ELF-1 (cell line): ENCODE data around the gene NFE2L2.
"Not testable (repeated sequence)": the region's sequence is repeated elsewhere in the genome, so short reads cannot be mapped to it uniquely, and the experiment has no call there.

Experiments
- DNase-seq: peaks from one replicate; pipeline ENCODE4 v3.0.0-alpha.2; 2016; ENCODE audit warnings: low read depth, low spot score

NFE2L2 gene

DNA sequence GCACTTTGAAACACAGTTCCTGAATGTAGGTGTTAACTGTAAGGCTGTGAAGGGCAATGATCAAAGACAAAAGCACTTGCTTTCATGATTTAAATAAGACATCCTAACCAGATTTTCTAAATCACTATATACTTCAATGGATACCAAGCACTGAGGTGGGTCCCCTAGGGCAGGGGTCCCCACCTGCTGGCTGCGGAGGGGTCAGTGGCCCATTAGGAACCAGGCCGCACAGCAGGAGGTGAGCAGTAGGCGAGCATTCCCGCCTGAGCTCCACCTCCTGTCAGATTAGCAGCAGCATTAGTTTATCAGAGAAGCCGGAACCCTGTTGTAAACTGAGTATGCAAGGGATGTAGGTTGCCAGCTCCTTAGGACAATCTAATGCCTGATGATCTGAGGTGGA is 7.1 kb downstream of the NFE2L2 start:
- DNase-seq: no peak

GRCh38 chr2:177256695-177257094 is 7.8 kb downstream of the NFE2L2 start:
- DNase-seq: no peak

- no peak for DNase-seq
These were observed 8.5 kb downstream of the NFE2L2 start for GRCh38 chr2:177256026-177256425.

- DNase-seq: no peak
These were observed 9.3 kb downstream of the NFE2L2 start for GRCh38 chr2:177255227-177255601.

DNA sequence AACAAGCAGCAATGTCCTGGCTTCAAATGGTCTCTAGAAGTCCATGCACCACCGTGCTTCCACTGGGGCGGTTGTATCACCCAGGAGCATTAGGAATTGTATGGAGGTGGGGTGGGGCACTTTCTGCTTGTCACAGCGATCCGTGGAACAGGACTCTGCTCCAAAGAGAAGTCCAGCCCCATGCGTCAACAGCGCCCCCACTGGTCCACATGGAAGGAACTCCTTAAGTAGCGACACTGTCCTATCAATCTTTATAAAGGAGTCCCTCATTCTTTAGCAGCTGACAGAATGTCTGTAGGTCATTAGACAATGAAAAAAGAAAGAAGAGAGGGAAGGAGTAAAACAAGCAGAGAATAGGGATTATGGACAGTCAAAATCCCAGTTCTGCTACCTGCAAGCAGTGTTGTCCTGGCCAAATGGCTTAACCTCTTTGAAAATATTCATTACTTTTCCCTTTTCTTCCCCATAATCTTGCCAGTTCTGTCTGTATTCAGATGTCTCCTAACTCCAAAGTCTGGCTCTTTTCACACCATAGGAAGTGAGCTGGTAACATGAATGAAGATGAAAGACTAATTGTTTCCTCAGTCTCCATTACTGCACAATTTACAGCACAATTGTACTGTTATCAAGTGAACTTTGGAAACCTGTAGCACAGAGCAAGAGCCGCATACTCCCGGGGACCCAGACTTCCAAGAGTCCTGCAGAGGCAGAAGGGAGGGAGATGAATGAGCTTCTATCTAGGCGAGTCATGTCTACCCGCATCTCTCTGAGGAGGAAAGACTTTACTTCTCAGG is 9.9 kb downstream of the NFE2L2 start:
- peak; percentile 60 for DNase-seq

DNA sequence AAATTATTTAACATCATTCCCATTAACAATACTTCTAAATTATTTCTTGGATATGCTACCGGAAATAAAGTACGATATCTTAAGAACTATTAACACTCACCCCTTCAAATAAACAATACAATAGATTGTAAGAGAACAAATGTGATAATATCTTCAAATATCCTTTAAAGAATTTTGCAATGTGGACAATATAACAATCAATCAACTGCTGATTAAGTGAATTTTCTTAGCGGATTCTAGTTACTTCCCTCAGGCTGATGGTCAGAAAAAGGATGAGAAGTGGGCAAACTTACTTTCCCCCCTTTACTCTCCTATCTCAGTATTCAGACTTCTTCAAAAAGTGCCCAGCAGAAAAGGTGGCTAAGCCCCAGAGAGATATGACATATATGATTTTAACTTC is 10.8 kb downstream of the NFE2L2 start:
- DNase-seq: no peak

DNA sequence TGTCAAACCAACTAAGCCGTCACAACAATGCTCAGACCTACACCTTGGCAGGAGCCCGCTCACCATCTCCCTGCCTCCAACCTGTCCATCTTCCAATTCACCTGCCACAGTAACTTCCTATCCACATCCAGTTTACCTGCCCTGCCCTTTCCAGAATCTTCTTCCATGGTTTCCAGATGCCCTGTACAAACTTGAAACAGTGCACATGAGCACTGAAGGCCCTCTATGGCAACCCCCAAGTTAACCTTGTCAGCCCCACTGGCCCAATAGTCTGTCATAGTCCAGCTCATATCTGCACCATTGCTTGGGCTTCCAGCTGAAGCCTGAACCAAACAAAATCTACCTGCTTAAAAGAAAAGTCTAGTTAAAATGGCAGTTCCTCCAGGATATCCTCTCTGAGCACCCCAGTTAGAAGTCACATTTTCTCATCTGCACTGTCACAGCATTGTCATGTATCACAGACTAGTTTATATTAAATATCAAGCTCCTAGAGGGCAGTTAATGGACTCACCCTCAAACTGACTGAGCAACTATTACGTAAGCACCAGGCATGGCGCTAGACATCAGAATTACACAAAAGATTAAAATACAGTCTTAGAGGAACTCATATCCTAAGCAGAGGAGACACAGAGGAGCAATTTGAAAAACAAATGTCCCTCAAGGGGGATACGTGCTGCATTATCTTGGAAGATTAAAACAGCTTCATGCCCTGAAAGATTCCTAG is 11.6 kb downstream of the NFE2L2 start:
- no peak for DNase-seq

- no peak for DNase-seq
These were observed 13.4 kb downstream of the NFE2L2 start for GRCh38 chr2:177251165-177251542.

GRCh38 chr2:177250461-177250860 is 14.1 kb downstream of the NFE2L2 start:
- DNase-seq: no peak

GRCh38 chr2:177249038-177249437 is 15.5 kb downstream of the NFE2L2 start:
- no peak for DNase-seq

GRCh38 chr2:177247693-177248262 is 16.7 kb downstream of the NFE2L2 start:
- no peak for DNase-seq

- DNase-seq: not testable (repeated sequence)
These were observed 17.9 kb downstream of the NFE2L2 start for GRCh38 chr2:177246523-177247030.

GRCh38 chr2:177246000-177246399 is 18.5 kb downstream of the NFE2L2 start:
- DNase-seq: peak; percentile 23

DNA sequence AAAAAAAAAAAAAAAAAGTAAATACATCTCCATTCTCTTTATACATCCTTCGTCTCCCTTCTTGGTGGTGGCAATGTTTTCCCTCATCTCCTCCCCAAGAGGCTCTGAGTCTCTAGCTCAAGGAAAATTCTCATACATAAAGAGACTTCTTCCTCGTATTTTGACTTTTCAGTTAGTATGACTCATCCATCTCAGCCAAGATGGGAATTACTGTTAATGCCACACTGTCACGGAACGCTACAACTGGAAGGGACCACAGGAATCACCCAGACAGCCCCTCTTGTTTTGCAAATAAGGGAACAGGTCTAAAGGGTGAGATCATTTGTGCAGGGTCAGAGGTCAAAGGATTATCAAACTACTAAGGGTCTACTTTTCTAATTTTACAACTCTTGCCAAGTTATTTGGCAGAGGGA is 19.5 kb downstream of the NFE2L2 start:
- peak; percentile 59 for DNase-seq

GRCh38 chr2:177244244-177244771 is 20.2 kb downstream of the NFE2L2 start:
- no peak for DNase-seq

DNA sequence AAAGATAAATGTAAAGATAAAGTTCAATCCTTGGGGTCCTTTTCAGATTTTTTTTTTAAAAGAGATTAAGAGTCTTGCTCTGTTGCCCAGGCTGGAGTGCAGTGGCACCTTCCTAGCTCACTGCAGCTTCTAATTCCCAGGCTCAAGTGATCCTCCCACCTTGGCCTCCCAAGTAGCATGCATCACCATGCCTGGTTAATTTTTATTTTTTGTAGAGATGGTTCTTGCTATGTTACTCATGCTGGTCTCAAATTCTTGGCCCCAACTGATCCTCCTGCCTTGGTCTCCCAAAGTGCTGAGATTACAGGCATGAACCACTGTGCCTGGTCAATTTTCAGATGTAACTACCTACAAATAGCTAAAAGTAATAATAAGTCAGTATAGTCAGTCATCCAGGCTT is 21.1 kb downstream of the NFE2L2 start:
- DNase-seq: no peak

DNA sequence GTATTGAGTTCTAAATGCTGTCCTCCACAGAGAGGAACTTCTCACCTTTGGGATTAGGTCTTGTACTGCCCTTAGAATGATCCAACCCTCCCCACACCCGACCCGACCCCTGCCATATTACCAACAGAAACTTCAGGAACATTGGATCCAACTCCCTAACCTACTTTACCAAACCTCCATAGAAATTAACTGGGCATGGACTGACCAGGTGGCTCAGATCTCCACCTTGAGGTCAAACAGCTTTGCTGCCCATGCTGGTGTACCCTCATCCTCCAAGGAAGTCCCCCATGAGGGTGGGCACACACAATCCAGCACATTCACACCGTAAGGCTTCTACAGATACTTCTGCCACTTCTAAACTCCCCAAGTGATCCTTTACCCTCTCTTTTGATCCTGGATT is 21.5 kb downstream of the NFE2L2 start:
- no peak for DNase-seq

DNA sequence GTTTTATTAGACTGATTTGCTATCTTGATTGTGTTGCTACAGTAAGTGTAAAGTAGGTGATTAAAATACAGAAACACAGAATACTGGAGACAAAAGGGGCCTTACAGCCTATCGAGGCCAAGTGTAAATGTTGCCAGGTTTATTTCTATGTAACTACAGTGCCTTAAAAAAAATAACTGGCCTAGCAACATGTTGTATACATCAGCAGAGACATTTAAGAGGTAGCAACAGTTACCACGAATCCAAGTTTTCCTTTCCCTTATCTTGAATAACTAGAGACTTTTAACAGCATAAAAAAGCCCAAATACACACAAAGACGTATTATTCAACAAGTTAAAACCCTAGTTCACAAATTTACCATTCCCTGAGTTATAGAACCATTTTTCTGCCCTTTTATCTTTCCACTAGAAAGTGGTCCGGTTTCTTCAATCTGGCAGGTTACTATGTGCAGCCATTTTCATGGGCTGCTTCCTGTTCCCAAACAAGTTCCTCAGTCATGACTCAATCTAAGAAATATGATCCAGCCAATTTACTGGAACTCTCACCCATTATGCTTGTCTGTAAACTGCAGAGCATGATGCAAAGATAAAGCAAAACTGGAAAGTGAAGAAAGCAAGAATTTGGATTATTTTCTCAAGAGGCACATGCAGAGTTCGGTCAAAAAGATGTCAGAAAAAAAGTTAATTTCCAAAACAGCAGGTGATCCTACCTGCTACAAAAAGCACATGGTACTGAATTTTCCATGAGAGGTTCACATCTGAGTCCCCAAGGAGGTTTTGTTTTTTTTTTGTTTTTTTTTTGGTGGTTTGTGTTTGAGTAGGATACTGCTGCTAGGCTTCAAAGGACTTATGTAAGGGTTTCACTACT is 22.2 kb downstream of the NFE2L2 start:
- no peak for DNase-seq

DNA sequence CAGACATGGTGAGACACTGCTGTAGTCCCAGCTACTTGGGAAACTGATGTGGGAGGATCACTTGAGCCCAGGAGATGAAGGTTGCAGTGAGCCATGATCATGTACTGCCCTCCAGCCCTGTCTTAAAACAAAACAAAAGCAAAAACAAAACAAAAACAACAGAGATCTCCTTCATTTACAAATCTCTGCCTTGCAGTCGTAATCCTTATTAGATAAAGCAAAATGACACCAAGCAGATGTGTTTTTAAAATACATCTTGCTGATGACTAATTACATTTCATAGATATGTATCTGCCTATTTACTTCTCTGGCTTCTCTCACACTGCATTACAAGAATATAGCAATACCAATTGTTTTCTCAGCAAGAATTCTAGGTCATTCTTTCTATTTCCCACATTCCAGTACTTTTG is 22.8 kb downstream of the NFE2L2 start:
- DNase-seq: no peak

- no peak for DNase-seq
These were observed 24.4 kb downstream of the NFE2L2 start for GRCh38 chr2:177239932-177240630.

- DNase-seq: no peak
These were observed 25.5 kb downstream of the NFE2L2 start for GRCh38 chr2:177239053-177239452.
